Measurements from ENCODE around the gene CEP131.
A peak's percentile ranks its signal among the peaks of the same experiment; 100 is the strongest.

The CEP131 gene

DNA sequence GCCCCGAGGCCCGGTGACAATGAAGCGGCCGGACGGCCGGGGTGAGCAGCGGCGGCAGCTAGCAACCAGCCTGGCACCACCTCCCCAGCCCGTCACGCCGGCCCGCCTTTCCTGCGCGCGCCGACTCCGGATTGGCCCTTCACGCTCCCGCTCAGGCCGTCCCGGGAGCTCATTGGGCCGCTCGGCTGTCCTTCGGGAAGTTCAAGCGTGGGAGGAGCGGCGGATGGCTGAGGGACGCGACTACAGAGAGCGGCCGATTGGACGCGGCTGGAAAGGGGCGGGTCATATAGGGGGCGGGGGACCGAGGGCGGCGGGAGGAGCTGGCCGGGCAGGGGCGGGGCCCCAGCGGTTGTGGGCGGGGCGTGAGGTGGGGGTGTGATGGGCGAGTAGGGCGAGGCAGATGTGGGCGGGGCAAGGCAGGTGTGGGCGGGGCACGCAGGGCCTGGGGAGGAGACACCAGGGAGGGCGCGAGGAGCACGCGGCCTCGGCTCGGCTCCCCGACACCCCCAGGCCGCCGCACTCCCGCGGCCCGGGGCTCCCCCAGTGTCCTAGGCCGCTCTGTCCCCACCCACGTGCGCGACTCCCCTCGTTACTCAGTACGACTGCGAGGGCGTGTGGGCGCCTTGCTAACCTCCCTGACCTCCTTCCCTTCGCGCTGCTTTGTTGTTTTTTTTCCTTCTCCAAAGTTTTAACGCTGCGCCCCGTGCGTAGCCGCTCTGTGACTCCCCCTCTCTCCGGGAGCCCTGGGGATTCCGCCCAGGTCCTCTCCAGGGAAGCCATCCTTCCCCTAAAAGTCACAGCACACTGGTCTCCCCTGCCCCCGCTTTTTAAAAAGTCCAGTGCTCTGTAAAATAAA lies at the start of gene CEP131:
Gene CEP131 (minus strand): TSS at position 60 of the 856 bp plus-strand sequence. CDS start 2,909 bp downstream, outside the sequence.
- DNase-seq, result peak; percentile 97

DNA sequence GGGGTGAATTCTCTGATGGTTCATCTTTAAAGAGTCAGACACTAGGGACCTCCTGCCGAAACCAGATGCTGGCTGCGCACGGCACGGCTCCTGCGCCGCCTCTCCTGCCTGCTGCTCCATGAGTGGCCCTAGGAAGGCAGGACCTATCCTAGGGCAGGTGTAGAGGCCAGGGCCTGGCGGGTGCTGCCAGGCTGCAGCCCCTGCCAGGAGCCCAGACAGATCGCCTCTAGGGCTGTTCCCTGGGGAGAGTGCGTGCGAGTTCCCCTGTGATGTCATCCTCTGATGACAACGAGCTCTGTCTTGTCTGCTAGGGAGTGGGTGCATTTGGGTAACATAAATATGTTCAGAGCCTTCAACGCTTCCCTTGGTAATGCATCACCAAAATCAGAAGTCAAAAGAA lies 48.5 kb upstream of the CEP131 start:
- no peak for DNase-seq

DNA sequence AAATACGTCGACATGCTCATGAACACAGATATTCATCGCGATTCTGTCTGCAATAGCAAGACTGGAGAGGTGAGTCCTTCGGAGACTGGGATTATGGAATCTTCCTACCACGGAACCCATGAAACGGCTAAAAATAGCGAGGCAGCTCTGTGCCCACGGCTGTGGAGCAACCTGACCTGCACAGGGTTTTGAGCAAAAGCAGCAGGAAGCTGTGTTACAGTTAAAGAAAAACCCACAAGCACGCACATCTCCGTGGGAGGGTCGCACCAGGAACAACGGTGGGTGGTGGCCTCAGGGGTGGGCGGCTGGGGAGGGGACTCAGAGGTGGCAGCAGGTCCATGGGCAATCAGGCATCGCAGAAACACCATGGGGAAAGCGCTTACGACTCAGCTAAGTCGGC lies 47.5 kb upstream of the CEP131 start:
- no peak for DNase-seq

DNA sequence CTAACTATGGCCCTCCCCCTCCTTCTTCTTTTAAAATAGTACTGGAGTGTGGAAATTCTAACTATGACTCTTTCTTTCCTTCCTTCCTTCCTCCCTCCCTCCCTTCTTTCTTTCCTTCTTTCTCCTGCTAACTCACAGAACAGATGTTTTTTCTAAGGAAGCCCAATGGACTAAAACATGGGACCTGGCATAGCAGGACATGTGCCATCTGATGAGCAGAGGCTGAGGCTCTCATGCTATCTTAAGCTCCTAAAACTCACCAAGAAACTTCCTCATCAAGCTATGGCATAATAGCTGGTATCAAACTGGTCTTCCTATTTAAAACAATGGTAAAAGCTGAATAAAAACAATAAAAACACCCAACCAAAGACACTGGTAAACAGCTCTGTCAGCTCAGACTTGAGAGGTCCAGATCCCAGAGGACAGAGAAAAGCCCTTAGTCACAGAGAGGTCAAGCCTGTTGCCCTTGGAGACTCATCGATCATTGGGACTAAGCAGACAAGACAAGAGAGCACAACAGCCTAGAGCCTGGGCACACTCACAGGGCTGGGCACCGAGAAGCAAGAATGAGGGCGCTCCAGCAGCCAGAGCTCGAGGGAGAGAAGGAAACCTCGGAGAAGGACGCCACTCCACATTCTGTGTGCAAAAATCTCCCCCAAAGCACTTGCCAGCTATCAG lies 44.8 kb upstream of the CEP131 start:
- DNase-seq, result no peak

DNA sequence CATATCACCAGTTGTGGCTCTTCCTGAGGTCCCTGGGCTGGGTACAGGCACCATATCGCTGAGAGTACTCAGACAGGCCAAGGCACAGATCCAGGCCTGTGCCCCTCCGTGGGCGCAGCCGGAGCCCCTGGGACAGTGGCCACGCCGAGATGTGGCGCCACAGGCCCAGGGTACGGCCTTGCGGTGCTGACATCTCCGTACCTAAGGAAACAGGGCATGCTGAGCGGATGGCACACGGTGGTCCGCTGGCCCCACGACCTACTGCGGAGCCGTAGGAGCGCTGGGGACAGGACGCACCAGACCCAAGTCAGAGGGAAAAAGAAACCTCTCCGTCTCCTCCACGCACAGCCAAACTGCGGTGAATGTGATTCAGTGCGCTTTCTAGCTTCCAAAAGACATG lies 42.8 kb upstream of the CEP131 start:
- no peak for DNase-seq

DNA sequence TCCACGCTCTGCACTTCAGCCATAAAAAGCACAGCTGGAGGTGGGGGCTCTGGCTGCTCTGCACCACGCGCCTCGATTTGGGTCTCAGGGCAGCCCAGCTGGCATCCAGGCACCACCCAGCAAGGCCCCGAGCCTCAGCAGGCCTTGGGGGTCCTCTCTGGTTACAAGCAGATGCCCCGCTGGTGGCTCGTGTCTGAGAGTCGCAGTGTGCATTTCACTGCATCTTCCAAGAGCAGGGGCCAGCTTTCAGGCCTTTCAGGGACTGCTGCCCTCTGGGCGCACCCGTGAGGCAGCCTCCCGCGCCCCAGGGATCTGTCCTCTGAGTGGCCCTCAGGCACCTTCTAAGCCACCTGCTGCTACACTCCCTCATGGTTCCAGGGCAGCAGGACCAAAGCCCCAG lies 41.9 kb upstream of the CEP131 start:
- DNase-seq, result no peak

DNA sequence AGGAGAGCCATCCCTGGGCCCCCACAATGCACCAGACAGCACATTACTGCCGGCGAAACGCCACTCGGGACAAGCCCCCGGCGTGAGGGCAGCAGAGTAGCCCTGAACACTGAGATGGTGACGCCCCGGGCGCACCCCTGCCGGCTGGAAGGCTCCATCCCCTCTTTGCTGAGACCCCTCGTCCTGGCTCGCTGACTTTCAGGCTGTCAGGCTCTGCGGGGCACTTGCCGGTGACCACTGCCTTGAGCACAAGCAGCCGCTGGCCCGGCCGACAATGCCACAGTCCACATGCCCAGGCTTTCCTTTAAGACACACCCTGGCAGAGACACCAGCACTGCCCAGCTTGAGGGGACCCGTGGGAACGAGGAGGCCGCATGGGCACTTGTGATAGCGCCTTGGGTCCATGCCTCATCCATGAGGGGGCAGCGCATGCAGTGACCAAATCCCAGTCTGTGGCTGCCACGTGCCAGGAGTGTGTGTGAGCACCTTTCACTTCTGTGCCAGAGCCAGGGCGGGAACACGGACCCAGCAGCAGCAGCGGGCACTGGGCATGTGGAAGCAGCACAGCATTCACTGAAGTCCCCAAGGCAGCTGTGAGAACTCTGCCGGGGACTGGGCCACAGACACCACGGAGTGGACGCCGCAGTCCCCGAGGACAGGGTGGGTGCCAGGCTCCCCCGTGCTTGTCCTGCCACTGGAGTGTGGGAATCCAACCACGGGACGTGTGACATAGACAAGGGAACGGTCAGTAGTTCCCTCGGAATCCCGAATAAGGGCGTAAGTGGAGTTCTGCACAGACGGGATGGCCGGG lies 40.8 kb upstream of the CEP131 start:
- DNase-seq, result no peak

DNA sequence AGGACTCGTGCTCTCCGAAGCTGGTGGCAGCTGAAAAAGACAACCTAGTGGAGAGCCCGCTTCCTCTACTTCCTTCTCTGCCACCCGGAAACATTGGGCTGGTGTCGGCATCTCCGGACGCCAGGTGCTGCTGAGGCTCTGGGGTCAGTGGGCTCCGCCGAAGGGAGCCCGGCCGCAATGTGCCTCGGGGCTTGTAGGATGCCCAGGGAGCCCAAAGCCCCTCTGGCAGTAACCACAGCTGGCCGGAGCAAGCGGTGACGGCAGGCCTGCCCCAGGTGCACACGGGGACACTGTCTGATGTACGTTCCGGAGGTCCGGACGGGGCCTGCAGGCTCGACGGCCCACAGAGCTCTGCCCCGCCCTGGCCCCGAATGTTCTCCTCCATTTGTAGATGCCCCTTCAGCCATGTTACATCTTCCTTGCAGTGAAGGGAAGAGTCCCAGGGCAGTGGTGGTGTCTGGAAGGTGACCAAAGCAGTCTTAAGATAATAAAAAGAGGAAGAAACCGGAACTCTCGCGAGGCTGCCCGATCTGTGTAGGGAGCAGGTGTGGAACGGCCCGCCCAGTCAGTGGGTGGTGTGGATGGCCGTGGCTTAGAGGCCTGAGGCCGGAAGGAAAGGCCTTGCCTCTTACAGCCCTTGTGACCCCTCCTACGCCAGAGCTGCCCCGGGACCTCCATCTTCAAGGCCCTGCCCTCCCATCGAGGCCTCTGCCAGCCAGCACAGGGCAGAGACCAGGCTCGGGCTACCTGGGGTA lies 39.0 kb upstream of the CEP131 start:
- DNase-seq, result no peak

DNA sequence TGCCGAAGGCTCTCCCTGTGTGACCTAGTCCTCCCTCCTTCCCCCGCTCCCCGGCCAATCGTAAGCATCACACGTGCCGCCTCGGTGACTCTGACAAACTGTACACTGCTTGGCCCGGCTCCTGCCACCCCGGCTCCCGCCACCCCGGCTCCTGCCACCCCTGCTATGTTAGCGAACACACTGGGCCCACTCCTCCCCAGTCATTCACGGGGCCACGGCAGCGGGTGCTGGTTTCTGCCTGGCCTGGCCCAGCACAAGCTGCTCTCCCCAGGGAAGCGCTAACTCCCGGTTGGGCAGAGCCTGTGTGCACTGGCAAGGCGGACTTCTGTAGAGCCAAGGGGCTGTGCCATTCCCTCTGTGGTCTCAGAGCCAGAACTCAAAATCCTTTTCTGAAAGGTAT lies 38.3 kb upstream of the CEP131 start:
- DNase-seq, result no peak

DNA sequence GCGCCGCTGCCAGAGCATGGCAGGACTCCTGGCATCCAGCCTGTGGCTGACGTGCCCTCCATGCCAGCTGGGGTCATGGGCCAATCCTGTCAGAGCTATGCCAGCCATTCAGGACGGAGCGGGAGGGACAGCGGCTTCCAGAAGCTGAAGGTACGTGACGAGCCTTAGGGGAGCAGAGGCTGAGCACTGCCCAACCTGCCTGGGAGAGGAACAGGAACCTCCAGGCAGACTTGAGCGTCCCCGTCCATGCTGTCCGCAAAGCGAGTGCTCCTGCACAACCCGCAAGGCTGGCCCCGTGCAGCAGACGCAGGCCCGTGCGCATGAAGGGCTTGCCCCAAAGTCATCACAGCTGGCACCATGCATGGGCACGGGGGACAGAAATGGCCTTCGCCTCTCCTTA lies 37.9 kb upstream of the CEP131 start:
- no peak for DNase-seq

DNA sequence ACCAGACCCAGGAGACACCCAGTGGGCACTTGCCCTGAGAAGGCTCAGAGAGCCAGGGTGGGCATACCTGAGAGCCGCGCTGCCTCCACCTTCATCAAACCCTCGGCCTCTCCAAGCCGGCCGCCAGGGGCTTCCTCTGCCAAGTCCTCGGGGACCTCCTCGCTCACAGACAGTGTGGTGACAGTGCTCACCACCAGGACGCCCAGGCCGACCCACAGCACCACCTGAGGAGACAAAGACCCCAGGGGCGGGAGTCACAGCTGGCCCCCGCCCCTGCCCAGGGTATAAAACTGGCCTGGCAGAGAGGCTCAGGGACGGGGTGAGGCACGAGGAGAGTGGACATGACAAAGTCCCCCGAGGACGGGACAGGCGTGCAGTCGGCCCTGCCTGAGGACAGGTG lies 37.4 kb upstream of the CEP131 start:
- DNase-seq, result no peak

DNA sequence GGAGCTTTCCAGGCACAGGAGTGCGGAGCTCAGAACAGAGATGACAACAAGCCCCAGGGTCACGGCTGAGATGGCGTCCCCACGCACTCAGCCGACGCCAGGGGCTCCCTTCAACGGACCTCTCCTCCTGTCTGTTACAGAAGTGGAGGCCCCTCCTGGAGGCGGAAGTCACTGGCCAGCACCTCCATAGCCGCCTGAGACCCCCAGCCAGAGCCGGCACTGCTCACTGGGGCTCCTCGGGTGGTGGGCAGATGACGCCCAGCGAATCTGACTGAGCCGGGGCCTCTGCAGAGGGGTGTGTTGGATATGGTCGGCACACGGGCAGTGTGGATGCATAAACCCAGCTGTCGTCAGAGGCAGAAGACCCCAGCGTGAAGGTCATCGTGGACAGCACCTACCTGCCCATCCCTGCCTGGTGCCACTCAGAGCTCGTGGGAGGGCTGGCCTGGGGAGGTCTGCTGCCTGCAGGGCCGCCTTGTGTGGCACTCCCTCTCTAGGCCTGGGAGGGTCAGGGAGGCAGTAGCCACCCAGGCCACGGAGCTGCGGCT lies 36.4 kb upstream of the CEP131 start:
- no peak for DNase-seq

DNA sequence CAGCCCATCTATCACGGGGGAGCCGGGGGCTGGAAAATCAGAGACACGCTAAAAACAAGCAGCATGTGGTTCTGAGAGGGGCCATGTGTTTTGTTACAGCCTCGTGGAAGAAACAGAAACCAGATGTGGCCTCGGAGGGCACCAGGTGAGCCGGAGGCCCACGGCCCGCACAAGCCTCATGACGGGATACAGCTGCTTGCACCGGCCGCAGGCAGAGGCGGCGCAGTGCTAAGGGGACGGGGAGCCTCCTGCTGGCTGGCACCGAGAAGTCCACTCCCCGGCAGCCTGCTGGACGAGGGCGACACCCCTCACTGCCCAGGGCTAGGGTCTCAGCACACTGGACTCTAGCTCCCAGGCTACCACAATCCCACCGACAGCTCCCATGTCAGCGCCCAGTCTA lies 35.5 kb upstream of the CEP131 start:
- DNase-seq, result no peak

DNA sequence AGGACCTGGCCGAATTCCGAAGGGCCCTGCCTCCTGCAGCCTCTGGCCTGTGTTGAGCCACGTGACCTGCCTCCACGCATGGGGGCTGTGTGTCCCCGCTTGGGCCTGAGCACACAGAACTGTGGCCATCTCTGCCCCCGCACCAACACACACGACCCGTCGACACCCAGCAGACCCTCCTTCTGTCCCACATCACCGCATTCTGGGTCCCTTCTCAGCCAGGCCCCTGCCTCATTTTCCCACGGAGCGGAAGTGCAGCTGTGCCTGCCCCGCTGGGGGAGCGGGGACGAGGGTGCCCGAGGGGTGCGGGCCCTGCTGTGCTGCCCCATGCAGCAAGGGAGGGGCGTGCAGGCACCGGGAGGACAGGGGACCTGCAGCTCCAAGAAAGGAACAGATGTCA lies 34.8 kb upstream of the CEP131 start:
- no peak for DNase-seq

DNA sequence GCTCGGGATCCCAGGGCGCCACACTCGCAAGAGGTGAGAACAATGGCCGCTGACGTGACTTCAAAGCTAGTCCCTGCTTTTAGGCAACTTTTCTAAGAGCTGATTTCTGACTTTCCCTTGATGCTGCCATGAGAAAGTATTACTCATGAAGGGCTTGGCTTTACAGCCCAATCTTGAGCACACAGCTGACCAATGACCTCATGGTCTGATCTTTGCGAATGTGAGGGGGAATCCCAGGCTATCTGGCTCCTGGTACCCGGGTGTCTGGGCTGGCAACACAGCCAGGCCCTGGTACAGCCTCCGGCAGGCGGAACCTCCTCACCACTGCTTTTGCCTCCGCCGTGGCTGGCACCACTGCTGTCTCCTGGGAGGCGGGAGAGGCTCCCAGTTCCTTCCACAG lies 33.9 kb upstream of the CEP131 start:
- DNase-seq, result no peak

DNA sequence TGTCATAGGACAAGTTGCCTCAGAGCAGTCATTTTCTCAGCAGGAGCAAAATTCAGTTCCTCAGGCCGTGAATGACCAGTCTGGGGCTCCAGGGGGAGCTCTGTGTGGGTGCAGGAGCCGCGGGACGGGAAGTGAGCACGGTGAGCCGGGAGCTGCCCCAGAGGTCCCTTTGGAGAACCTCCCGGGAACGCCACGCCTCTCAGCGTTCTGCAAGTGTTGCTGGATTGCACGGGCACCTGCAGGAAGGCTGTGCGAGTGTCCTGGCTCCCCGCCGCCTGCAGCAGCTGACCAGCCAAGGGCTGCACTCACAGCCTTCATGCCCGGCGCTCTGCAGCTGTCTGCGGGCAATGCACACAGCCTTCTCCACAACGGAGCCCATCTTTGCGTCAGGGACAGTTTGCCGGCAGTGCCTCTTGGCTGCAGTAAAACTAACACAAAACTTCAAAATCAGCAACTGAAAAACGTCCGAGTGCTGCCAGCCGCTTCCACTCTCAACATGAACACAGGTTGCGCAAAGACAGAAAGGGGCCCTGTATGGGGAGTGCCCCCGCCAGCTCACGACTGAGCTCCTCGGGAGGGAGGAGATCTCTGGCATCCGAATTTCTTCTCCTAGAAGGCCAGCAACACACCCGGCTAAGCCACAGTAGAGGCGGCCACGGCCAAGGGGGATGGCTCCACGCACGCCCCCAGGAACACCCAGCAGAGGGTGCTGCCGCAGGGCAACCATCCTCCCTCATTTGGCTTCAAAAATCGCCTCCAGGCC lies 32.4 kb upstream of the CEP131 start:
- DNase-seq, result peak; percentile 73

DNA sequence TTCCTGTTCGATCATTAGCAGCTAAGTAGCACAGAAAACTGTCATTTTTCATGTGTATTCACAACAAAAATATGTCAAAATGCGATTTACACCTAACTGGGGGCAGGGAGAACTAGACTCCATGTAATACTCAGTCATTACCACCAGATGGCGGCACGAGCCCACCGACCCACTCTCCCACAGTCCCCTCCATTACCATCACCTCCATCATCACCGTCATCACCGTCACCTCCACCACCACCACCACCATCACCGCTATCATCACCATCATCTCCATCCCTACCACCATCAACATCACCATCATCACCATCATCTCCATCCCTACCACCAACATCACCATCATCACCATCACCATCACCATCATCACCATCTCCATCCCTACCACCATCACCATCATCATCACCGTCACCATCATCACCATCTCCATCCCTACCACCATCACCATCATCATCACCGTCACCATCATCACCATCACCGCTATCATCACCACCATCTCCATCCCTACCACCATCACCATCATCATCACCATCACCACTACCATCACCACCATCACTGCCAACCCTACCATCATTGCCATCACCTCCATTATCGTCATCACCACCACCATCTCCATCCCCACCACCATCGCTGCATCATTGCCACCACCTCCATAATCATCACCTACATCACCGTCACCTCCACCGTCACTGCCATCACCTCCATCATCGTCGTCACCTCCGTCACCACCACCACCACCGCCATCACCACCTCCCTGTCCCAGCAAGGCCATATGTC lies 30.8 kb upstream of the CEP131 start:
- peak; percentile 39 for DNase-seq

DNA sequence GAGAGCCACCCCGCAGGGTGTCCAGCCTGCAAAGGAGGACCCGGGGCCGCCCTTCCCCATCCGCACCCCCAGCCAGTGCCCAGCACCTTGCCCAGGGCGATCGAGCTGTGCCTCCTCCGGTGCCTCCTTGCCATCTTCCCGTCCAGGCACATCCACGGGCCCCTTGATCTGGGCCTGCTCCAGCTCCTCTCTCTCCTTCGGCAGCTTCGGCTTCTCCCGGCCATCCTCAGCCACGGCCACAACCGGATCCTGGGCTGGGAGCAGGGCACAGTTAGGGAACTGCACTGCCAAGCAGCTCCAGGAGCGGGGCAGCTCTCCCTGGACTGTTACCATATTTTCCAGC lies 30.2 kb upstream of the CEP131 start:
- DNase-seq, result no peak

DNA sequence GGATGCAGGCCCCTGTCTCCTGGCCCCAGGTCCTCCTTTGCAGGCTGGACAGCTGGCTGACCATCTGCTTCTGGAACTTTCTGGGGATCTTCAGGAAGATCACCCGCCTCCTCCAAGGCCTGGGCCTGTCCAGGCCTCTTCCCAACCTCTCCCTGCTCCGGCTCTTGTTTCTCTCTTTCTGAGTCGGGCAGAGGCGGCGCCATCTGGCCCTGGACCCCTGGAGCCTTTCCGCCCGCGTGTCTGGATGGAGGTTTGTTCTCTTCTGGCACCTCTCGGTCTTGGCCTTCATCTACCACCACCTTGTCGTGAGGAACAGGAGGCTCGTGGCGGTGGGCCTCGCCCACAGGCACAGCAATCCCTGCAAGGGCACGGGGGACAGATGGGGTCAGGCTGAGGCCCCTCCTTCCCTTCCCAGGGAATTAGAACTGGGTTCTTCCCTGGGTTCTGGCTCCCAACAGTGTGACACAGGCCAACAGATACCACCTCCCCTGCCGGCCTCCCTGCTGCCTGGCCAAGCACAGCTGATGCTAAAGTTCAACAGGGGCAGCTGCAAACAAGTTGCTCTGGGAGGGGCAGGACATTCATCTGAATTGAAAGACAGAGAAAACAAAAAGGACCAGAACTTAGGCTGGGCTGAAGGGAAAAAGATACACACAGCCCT lies 29.7 kb upstream of the CEP131 start:
- peak; percentile 51 for DNase-seq

DNA sequence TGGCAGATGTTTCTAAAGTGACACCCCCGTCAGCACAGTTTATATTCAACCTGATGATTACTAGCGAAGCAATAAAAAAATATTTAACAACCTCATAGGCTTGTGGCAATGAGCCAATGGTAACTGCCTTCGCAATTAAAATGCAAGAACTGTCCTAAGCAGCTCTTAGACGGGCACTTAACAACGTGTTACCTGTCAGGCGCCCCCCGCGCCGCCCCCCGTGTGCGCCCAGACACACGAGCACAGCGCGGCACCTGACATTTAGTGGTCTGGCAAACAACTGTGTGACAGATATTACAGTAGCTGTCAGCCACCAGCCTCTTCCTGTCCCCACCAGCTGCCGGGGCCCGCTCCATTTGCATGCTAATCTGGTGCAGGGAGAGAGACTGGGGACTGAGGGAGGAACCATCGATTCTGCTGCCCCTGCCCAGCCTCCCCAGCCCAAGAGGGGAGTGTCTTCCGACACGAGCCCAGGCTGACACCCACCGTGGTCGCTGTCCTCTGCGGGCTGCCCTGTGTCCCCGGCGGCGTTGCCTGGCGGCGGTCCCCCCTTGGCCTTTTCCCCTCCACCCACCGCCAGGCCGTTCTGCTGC lies 29.0 kb upstream of the CEP131 start:
- DNase-seq, result peak; percentile 95
